COLO829 (cell line): Measurements from ENCODE around the gene UPP1.

ENCODE experiments used
- DNase-seq: peaks from one replicate; pipeline ENCODE4 v3.0.0; 2012; ENCODE audit warnings: low spot score

The UPP1 gene

DNA sequence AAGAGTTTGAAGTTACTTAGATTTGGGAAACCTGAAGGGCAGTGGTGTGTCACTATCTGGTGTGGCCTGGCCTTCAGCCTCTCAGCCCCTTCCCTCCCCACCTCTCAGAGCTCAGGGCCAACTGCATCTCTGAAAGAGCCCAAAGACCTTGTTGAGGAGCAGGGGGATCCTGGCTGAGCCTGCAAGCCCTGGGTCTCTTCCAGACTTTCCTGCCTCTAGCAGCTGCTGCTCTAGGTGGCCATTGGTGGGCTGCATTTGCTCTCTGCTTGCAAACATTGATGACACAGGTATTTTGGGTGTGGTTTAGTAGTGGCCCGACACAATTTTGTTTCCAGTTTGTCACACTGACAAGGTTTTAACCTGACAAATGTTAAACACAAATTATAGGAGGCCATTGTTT lies 3.1 kb upstream of the UPP1 start:
- DNase-seq = no peak

DNA sequence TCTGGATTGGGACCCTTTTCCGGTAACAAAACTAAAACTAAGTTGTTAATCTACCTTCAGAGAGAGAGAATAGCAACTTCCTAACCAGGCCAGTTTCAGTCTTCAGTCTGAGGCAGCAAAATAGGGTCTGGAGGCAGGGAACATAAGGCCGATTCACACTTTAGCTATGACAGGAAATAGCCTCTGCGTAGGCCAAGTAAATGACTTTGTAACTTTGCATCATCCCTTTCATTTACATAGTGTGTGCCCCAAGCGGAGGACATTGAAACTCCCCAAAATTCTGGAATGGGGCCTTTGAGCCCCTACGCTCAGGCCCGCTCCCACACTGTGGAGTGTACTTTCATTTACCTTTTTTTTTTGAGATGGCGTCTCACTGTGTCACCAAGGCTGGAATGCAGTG lies 1.7 kb upstream of the UPP1 start:
- no peak for DNase-seq

DNA sequence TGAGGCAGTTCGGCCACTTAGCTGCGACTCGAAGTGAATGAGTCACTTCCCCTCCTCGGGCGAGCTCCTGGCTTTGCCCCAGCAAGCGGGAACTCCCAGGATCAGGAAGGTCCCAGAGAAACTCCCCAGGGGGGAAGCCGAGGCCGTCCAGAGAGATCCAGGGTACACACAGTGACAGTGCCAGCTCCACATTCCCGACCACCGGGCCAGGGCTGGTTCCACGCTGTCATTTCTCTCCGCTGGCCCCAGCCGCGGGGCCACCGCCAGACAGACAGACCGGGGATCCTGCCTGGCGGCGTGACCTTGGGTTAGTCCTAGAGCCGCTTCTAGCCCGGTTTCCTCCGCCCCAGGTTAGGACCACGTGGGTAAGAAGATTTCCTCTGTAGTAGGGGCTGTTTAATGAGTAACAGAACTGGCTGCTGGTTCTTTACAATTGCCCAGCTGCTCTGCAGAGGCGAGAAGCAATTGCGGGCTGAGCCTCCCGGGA lies 463 bp upstream of the UPP1 start:
- peak; percentile 82 for DNase-seq

DNA sequence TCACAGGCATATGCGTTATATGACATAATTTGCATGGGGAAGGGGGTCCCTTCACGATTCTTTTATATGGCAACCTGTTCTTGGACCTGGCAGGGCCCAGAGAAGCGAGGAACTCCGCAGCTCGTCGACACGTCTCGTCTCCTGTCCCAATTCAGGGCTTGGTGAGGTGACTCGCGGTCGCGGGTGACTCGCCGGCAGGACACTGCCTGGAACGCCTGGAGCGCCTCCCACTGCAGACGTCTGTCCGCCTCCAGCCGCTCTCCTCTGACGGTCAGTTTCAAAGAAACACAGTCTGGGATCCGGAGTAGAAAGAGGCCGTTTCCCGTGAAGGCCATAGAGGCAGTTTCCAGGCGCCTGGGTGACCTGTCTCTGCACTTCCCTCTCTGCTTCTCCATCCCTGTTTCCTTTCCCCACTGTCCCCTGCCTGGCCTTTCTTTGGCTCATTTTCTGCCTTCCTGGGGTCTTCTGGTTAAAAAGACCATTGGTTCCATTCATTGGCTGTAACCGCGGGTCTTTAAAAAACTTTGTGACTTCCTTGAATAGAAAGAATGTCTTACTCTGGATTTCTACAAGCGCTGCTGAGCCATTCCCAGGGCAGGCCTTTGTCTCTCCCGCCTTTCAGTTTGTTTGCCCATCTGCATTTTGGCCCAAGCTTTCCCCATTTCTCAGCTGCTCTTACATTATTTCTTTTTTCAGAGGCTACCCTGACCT lies 1.2 kb downstream of the UPP1 start:
- no peak for DNase-seq

DNA sequence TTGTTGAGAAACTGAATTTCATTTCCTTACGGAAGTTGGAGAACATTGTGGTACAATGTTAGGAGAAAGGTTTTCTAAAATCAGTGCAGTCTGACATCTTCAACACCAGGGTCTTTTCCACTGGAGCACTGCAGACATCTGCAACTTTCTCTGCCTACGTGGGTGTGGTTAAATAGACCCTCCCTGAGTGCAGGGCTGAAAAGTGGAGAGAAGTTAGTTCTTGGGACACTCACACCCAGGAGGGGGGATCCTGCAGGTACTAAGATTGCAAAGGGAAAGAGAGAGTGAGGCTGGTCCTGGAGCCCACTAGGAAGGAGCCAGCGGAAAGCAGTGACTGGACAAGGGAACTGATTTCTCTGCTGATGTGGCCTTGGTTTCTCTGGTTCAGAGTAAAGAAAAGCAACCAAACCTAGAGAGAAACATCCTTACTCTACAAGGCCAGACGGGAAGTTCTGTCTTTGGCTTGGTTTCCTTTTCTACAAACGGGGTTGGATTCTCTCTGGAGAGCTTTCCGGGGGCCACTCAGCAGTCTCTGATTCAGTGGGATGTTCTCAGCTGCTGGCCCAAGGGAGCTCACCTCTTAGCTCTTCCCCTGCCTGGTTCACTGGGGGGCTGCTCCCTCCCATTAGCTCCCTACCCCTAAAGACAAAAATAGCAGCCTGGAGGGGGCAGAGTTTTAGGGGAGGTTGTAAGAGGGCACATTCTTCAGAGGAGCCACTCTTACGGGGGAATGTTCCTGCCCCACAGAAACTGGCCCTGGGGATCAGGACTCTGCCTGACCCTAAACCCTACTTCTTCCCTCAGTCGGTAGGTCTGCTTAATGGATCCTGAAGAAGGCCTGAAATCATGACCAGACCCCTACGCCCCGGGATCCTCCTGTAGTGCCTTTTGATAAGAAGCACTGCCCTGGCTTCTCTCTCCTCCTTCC lies 2.7 kb downstream of the UPP1 start:
- DNase-seq = no peak

DNA sequence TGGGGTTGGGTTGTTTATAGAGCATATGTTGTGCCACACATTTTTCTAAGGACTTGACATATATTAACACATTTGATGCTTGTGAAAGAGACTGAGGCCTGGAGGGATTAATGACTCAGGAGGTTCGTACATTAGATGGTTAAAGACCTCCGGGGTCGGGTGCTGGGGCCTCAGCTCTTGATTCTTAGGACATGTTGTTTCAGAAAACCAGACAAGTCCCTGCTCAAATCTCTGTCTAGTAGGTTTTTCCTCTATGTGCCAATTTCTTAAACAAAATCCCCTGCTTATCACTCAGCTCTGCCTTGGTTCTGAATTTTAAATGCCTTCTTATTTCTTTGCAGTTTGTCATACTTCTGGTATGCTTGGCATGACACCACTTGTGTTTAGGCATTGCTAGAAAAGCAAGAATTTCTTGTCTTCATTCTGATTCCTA lies 5.8 kb downstream of the UPP1 start:
- DNase-seq = no peak

DNA sequence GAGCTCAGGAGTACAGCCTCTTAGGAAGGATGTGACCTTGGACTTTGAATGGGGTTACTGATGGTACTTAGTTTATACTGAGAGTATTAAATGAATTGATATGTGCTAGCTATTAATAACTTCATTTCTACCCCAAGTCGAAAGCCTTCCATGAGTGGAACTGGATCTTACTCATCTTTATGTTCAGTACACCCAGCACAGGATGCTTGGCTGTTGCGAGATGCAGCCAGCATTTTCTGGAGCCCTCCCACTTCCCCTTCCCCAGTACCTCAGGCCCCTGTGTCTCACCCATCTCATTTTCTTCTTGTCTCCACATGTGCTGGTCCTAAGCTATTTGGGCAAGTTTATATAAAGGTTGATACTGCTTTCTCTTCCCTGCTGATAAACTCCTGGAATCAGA lies 7.2 kb downstream of the UPP1 start:
- no peak for DNase-seq

DNA sequence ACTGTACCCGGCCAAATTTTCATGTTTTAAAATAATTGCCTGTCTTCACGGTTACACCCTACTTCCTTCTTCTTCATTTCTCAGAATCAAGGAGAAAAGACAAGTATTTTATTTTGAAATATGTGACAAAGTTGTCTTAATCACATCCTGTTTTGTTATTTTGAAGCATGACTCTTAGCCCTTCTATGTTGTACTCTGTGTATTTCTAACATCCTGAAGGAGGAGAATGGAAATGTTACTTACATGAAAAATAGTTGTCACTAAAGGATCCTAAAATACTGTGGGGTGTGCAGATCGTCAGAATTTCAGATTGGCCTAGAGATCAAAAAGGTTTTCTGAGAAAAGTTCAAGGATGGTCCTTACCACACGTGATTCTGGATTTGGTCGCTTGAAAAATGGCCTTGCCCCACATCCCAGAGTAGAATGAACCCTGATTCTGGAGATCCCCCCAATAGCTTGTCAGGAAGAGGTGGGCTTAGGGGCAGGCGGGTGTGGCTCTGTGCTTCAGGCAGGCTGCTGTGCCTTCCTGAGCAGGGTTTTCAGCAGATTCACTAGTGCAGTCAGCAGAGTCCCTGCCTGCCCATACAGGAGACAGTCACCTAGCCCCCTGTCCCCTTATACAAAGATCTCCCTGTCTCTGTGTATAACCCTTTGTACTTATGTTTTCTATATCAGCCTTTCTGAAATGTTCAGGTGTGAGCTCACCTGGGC lies 8.6 kb downstream of the UPP1 start:
- DNase-seq = no peak

DNA sequence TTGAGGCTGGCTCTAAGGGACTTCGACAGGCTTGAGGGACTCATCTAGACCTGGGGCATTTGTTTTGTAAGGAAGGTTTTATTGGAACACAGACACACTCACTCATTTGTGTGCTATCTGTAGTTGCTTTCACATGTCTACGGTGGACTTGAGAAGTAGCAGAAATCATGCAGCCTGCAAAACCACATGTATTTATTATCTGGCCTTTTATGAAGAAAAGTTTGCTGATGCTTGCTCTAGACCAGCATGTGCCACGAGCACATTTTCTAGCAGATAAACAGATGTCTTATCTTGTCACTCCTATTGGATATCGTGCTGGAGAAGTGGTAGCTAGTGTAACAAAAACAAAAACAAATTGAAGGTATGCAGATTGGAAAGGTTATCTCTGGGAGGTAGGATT lies 9.8 kb downstream of the UPP1 start:
- DNase-seq = no peak

DNA sequence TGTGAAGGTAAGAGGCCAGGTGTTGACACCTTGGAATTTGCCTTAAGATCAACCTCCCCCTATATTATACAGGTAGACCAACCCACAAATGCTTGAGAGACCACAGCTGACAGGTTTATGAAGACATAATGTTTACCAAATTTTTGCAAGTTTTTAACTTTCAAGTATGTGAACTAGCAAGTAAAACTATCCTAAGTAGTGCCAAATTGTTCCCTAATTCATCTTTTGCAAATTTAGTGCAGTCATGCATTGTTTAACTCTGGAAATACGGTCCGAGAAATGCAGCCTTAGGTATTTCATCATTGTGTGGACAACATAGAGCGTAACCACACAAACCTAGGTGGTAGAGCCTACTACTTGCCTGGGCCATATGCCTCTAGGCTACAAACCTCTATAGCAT lies 10.7 kb downstream of the UPP1 start:
- no peak for DNase-seq

DNA sequence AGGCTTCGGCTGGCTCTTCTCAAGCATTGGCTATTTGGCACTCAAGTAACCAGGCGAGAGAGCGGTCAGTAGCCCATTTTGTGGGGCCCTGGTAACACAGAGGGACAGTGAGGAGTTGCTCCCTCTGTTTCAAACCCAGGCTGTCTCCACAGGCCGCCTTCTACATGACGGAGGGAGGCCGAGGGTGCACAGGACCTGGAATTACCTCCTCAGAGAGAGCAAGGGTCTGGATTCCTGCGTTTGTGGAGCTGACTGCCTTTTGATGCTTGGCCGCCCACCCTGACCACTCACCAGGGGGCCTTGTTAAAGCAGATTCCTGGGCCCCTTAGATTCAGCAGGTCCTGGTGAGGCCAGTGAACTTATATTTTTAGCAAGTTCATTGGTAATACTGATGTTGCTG lies 12.3 kb downstream of the UPP1 start:
- no peak for DNase-seq

DNA sequence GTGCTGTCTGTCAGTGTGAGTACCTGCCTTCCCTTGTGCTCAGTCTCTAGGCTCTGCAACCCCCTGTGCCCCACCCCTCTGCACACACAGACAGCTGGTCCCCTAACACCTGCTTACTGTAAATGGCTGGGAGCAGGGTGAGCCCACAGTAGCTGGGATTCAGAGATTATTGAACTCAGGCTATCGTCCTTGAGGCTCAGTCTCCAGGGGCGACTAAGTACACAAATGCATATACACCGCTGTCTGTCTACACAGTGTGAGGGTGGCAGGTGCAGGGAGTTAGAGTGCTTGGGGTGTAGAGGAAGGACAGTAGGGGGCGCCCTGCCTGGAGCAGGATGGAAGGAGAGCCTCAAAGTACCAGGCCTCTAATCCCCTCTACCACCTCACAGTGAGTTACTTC lies 12.9 kb downstream of the UPP1 start:
- no peak for DNase-seq

DNA sequence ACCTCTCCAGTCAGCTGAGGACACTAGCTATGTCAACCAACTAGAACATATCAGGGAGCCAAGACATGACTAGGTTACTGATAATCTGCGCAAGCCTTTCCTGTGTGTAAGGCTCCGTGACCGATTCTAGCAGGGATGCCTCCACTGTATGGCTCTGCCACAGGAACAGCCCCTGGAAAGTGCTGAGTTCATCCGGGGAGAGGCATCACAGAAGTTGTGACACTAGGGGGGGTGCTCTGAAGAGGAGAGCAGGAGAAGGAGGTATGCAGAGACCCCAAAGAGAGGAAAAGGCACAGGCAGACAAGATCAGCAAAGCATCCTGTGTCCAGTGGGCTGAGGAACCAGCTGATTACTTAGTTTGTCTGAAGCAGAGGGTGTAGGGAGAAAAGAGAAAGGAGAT lies 13.5 kb downstream of the UPP1 start:
- DNase-seq = no peak

DNA sequence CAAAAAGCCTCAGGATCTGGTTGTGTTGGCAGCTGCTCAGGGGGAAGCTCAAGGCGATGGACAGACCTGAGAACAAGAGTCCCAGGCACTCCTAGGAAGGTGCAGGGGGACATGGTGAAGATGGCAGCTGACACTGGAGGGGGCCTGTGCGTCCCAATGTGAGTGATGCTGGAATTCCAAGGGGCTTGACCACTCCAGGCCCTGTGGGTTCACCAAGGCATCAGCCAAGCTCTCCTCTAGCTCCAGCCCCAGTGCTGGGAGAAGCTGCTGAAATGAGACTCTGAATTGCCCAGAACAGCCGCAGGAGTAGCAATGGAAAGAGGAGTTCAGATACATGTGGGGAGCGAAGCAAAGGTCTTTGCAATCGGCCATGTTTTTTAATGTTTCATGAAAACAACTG lies 16.0 kb downstream of the UPP1 start:
- no peak for DNase-seq

DNA sequence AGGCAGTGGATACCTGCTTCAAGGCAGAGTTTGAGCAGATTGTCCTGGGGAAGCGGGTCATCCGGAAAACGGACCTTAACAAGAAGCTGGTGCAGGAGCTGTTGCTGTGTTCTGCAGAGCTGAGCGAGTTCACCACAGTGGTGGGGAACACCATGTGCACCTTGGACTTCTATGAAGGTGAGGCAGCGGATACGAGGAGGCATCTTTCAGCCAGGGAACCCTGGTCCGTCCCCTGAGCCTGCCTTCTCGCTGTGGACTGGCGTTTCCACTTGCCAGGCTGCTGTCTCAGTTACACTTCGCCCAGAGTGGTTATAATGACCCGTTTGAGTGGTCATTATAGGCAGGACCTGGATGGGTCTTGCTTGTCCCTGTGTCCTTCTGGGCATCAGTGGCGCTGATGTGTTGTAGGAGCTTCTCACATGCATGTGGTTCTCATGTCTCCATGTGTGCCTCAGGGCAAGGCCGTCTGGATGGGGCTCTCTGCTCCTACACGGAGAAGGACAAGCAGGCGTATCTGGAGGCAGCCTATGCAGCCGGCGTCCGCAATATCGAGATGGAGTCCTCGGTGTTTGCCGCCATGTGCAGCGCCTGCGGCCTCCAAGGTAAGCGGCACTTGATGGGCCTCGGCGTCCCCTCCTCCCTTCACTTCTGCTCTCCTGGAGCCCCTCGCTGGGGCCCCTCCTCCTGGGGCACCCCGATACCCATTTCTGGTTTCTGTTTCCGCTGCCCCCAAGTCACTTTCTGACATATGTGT lies 18.0 kb downstream of the UPP1 start:
- no peak for DNase-seq

DNA sequence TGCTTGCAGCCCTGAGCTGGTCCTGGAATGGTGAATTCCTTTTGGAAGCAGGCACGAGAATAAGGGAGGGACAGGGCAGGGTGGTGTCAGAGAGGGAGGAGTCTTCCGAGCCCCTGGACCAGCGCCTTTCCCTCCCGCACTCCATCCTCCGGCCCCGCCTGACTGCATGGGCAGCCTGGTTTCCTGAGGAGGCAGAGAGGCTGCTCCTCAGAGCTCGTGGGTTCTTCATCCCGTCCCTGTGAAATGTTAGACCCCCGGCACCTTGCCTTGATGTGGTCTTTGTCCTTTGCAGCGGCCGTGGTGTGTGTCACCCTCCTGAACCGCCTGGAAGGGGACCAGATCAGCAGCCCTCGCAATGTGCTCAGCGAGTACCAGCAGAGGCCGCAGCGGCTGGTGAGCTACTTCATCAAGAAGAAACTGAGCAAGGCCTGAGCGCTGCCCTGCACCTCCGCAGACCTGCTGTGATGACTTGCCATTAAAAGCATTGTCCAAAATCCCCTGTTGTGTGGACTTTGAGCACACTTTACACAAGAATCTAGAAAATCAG lies 18.9 kb downstream of the UPP1 start:
- DNase-seq = no peak

DNA sequence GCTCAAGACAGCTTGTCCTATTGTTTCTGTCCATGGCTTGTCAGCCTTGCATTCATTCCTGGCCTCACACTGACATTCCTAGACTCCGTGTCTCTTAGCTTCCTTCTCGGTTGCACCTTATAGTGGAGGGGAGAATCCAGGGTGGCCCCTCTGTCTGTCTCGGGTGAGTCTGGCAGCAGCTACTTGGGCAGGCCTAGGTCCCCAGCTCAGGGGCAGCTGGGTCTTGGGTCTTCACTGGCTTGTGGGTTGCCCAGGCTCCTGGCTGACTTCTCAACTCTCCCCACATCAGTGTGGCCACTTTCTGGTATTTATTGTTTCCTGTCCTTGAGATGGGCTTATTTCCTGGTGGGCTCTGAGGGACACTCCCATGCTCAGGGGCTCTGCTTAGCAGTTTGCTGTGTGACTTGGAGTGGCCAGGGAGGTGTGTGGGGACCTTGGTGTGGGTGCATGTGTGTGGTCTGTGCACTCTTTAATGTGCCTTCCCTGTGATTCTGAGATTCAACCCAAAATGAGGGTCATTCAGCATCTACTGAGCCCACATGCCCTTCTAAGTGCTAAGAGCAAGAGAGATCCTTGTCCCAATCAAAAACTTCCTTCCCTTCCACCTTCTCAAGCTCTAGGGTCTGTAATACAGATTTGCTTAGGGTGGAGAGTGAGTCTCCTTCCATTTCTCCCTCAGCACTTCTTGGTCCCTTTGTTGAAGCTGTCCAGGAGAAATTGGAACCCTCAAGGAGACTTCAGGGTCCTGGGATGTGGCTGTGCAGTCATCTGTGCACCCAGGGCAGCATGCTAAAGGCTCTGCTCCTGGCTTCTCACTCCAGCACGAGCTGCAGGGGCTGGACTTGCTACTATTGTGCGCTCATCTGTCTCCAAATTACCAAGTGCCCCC lies 20.1 kb downstream of the UPP1 start:
- no peak for DNase-seq

DNA sequence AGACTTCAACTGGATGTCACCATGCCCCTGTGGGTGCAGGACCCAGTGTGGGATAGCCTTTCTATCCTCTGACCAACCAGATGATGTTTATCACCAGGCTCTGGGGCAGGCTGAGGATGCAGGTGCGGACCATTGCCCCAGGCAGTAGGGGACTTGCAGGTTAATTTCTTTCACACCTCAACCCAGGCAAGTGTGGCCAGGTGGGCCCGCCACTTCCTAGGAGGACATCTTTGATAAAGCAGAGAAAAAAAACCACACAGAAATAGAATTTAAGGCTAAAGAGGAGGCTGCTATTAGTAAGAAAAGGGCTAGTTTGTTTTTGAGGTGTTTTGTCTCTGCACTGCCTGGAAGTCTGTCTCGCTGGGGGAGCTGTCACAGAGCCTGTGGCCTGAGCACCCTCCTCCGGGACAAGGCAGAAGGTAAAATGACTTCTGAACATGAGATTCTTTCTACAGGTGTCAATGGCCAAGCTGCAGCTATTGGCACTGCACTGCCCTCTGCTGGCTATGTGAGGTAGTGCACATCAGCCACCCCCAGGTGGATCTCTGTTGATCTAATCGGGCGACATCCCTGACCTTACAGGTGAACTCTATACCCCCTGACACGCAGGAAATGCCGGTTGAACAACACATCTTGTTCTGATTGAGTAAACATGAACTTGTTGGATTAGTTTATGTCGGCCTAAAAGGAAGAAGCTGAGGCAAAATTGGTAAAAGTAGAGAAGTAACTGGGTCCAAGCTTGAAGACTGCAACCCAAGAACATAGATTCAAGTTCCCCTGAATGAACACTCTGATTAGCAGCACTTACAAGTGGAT lies 21.0 kb downstream of the UPP1 start:
- peak; percentile 75 for DNase-seq

DNA sequence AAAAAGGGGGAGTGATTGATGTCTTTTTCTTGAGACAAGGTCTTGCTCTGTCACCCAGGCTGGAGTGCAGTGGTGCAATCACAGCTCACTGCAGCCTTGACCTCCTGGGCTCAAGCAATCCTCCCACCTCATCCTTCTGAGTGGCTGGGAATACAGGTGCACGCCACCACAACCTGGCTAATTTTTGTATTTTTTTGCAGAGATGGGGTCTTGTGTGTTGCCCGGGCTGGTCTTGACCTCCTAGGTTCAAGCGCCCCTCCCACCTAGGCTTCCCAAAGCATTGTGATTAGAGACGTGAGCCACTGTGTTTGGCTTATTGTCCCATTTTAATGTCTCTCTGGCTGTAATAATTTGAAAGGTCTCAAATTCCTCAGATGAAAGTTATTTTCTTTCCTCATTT lies 21.8 kb downstream of the UPP1 start:
- DNase-seq = no peak

DNA sequence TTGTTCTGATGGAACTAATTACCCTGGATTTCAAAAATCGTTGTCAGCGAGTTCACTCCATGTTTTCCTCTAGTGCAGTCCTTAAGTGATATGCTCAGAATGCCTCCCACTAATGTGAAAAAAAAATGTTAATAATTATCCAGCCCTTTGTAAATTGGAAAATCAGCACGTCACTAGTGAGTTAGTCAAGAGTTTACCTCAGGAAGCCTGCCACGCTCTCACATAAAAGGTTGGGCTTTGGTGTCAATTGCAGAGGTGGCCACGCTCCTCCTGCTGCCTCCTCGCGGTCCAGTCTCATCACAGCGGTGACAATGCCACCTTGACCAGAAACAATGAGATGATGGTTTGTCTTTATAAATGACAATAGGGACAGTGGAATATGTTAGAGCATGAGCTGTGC lies 22.5 kb downstream of the UPP1 start:
- no peak for DNase-seq
